K562 (cell line): Measurements from ENCODE around the gene SMG6.

Source experiments
- BRCA1 ChIP-seq, 2 experiments: fragments of 450-650 bp in 1 of 2; sonication (generic) in 1 of 2; formaldehyde crosslinking in 1 of 2; IDR thresholded peaks; 2 replicates each; pipeline versions ENCODE4 v1.5.0 to v1.6.1; 2017 to 2020; ENCODE audit warnings: mild to moderate bottlenecking in 1 of 2, missing genetic modification reagents in 1 of 2
- CHD2 ChIP-seq: IDR thresholded peaks from 2 replicates; pipeline ENCODE4 v1.6.1; 2011; ENCODE audit warnings: low read depth, low read length
- CREM ChIP-seq: IDR thresholded peaks from 2 replicates; pipeline ENCODE4 v1.6.1; 2014; ENCODE audit warnings: antibody characterized with exemption, low read depth
- DPF2 ChIP-seq: fragments of 450-650 bp; IDR thresholded peaks from 2 replicates; pipeline ENCODE4 v1.6.1; 2016
- HCFC1 ChIP-seq: IDR thresholded peaks from 2 replicates; pipeline ENCODE4 v1.6.1; 2012; ENCODE audit warnings: low read depth, low read length, improper control_type of control experiment
- POU5F1 ChIP-seq: fragments of 150-350 bp; IDR thresholded peaks from 2 replicates; pipeline ENCODE4 v1.6.1; 2014; ENCODE audit warnings: borderline replicate concordance, low read length, low read depth, mild to moderate bottlenecking; ENCODE audit not compliant: partially characterized antibody
- YY1 ChIP-seq, 3 experiments: IDR thresholded peaks; 2 replicates each; pipeline ENCODE4 v1.6.1; 2011; ENCODE audit warnings: low read length in 2 of 3, mild to moderate bottlenecking in 2 of 3, moderate library complexity in 2 of 3, borderline replicate concordance in 1 of 3, control low read depth in 1 of 3, low read depth in 1 of 3; ENCODE audit not compliant: insufficient read depth in 3 of 3, insufficient replicate concordance in 2 of 3, control insufficient read depth in 1 of 3, insufficient read length in 1 of 3; ENCODE audit errors: extremely low read depth in 1 of 3
- ZNF224 ChIP-seq: sonication (generic); formaldehyde crosslinking; IDR thresholded peaks from 2 replicates; pipeline ENCODE4 v1.8.0; 2022; ENCODE audit warnings: mild to moderate bottlenecking, missing genetic modification reagents
- TF ChIP-seq, protein P1 (sequence below), 3 experiments: IDR thresholded peaks in 2 of 3; conservative IDR thresholded peaks in 1 of 3; 2 replicates each; pipeline ENCODE4 v1.5.1; 2011 to 2012; ENCODE audit warnings: low read length in 3 of 3, mild to moderate bottlenecking in 3 of 3, control low read depth in 2 of 3, improper control_type of control experiment in 1 of 3, inconsistent platforms in 1 of 3, low read depth in 1 of 3, mixed read lengths in 1 of 3, moderate library complexity in 1 of 3; ENCODE audit not compliant: insufficient read depth in 2 of 3
- TF ChIP-seq, protein P2 (sequence below), 2 experiments: fragments of 450-650 bp; formaldehyde crosslinking in 1 of 2; IDR thresholded peaks; 2 replicates each; pipeline versions ENCODE4 v1.4.0 to v1.6.1; 2014 to 2020; ENCODE audit warnings: mild to moderate bottlenecking in 2 of 2, borderline replicate concordance in 1 of 2, low read depth in 1 of 2
- TF ChIP-seq, protein P3 (sequence below): sonication (generic); formaldehyde crosslinking; IDR thresholded peaks from 2 replicates; pipeline ENCODE4 v1.4.0; 2020; ENCODE audit warnings: mild to moderate bottlenecking, missing genetic modification reagents
- TF ChIP-seq, protein P4 (sequence below): sonication (generic); formaldehyde crosslinking; IDR thresholded peaks from 2 replicates; pipeline ENCODE4 v1.9.0; 2022; ENCODE audit warnings: mild to moderate bottlenecking, missing genetic modification reagents

DNA sequence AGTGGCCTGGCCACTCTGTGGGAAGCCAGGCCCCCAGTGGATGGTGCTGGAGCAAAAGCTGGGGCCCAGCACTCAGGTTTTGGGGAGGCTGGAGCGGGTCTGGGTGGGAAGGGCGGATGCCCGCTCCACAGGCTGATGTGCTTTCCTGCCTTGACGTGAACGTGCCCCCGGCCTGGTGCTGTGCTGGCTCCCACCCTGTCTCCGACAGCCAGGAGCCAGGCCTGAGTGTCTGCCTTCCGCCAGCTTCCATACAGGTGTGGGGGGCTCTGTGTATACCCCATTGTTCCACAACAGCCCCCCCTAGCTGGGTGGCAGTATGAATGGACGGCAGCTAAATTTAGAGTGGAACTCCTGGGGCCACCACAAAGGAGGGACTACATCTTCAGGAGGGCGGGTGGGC is 228.7 kb downstream of the SMG6 start:
- TF ChIP-seq CREM (no peak), CHD2 (no peak), POU5F1 (no peak), DPF2 (no peak), YY1 (IDR thresholded peaks at IDR 0.05; ENCODE audit: borderline replicate concordance in 1 of 3, control insufficient read depth in 1 of 3, extremely low read depth in 1 of 3, insufficient read depth in 3 of 3, insufficient read length in 1 of 3, insufficient replicate concordance in 2 of 3, low read depth in 1 of 3, low read length in 2 of 3) (no peak), HCFC1 (no peak), ZNF224 (CRISPR knock-in tag) (no peak), BRCA1 (IDR thresholded peaks at IDR 0.05) (no peak), BRCA1 (CRISPR knock-in tag; IDR thresholded peaks at IDR 0.05) (no peak)
- TF ChIP-seq, protein P1, sequence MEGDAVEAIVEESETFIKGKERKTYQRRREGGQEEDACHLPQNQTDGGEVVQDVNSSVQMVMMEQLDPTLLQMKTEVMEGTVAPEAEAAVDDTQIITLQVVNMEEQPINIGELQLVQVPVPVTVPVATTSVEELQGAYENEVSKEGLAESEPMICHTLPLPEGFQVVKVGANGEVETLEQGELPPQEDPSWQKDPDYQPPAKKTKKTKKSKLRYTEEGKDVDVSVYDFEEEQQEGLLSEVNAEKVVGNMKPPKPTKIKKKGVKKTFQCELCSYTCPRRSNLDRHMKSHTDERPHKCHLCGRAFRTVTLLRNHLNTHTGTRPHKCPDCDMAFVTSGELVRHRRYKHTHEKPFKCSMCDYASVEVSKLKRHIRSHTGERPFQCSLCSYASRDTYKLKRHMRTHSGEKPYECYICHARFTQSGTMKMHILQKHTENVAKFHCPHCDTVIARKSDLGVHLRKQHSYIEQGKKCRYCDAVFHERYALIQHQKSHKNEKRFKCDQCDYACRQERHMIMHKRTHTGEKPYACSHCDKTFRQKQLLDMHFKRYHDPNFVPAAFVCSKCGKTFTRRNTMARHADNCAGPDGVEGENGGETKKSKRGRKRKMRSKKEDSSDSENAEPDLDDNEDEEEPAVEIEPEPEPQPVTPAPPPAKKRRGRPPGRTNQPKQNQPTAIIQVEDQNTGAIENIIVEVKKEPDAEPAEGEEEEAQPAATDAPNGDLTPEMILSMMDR (IDR thresholded peaks at IDR 0.05 in 2 of 3, conservative IDR thresholded peaks at IDR 0.05 in 1 of 3; ENCODE audit: insufficient read depth in 2 of 3, low read depth in 1 of 3, low read length in 3 of 3) = no peak
- TF ChIP-seq, protein P2, sequence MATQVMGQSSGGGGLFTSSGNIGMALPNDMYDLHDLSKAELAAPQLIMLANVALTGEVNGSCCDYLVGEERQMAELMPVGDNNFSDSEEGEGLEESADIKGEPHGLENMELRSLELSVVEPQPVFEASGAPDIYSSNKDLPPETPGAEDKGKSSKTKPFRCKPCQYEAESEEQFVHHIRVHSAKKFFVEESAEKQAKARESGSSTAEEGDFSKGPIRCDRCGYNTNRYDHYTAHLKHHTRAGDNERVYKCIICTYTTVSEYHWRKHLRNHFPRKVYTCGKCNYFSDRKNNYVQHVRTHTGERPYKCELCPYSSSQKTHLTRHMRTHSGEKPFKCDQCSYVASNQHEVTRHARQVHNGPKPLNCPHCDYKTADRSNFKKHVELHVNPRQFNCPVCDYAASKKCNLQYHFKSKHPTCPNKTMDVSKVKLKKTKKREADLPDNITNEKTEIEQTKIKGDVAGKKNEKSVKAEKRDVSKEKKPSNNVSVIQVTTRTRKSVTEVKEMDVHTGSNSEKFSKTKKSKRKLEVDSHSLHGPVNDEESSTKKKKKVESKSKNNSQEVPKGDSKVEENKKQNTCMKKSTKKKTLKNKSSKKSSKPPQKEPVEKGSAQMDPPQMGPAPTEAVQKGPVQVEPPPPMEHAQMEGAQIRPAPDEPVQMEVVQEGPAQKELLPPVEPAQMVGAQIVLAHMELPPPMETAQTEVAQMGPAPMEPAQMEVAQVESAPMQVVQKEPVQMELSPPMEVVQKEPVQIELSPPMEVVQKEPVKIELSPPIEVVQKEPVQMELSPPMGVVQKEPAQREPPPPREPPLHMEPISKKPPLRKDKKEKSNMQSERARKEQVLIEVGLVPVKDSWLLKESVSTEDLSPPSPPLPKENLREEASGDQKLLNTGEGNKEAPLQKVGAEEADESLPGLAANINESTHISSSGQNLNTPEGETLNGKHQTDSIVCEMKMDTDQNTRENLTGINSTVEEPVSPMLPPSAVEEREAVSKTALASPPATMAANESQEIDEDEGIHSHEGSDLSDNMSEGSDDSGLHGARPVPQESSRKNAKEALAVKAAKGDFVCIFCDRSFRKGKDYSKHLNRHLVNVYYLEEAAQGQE (IDR thresholded peaks at IDR 0.05; ENCODE audit: borderline replicate concordance) = no peak
- TF ChIP-seq, protein P2 (CRISPR knock-in tag; IDR thresholded peaks at IDR 0.05; ENCODE audit: low read depth) = no peak
- TF ChIP-seq, protein P3, sequence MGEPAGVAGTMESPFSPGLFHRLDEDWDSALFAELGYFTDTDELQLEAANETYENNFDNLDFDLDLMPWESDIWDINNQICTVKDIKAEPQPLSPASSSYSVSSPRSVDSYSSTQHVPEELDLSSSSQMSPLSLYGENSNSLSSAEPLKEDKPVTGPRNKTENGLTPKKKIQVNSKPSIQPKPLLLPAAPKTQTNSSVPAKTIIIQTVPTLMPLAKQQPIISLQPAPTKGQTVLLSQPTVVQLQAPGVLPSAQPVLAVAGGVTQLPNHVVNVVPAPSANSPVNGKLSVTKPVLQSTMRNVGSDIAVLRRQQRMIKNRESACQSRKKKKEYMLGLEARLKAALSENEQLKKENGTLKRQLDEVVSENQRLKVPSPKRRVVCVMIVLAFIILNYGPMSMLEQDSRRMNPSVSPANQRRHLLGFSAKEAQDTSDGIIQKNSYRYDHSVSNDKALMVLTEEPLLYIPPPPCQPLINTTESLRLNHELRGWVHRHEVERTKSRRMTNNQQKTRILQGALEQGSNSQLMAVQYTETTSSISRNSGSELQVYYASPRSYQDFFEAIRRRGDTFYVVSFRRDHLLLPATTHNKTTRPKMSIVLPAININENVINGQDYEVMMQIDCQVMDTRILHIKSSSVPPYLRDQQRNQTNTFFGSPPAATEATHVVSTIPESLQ (CRISPR knock-in tag) = no peak
- TF ChIP-seq, protein P4, sequence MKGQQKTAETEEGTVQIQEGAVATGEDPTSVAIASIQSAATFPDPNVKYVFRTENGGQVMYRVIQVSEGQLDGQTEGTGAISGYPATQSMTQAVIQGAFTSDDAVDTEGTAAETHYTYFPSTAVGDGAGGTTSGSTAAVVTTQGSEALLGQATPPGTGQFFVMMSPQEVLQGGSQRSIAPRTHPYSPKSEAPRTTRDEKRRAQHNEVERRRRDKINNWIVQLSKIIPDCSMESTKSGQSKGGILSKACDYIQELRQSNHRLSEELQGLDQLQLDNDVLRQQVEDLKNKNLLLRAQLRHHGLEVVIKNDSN = no peak
